Body of pancreas (tissue), 4 donors: Measurements from ENCODE around the gene MAB21L4.

Source experiments
- CTCF ChIP-seq, 7 experiments: fragments of 450-650 bp in 4 of 7; fragments of 200-600 bp in 3 of 7; sonication (generic) in 3 of 7; IDR thresholded peaks; one replicate each; pipeline ENCODE4 v1.5.1; 2016 to 2019; ENCODE audit warnings: antibody characterized with exemption in 7 of 7
- POLR2A ChIP-seq, 3 donors: fragments of 450-650 bp; IDR thresholded peaks; one replicate each; pipeline ENCODE4 v1.6.1; 2016; ENCODE audit warnings: antibody characterized with exemption in 3 of 3, mild to moderate bottlenecking in 2 of 3

GRCh38 chr2:240925191-240925567 lies 29.2 kb upstream of the MAB21L4 start:
- TF ChIP-seq POLR2A (IDR thresholded peaks at IDR 0.05) (no peak), CTCF (IDR thresholded peaks at IDR 0.05) (no peak)
